BJ (cell line): Measurements from ENCODE around the gene TGFBR3L. TPM values are rescaled to one million over a fixed set of nuclear protein-coding genes. Genes with fewer than 3 reads are reported as not detected.
"Not testable (repeated sequence)": the region's sequence is repeated elsewhere in the genome, so short reads cannot be mapped to it uniquely, and the experiment has no call there.

Source experiments
- CTCF ChIA-PET: fragments of 350-600 bp; formaldehyde crosslinking; extraction: SDS; loops from one replicate; lab custom pipeline; 2021; ENCODE audit warnings: antibody characterized with exemption, inconsistent platforms; lab: Yijun Ruan, JAX
- POLR2A ChIA-PET: fragments of 300-600 bp; sonication (Branson Sonifier 250); formaldehyde crosslinking; extraction: SDS; loops from one replicate; lab custom pipeline; 2021; ENCODE audit warnings: antibody characterized with exemption; lab: Charles Lee
- DNase-seq: peaks from one replicate; pipeline ENCODE4 v3.0.0-alpha.2; 2011; ENCODE audit warnings: low read depth
- H3K27me3 ChIP-seq: 2 replicates; pipeline ENCODE4 v1.6.0; 2011; ENCODE audit warnings: low read length; ENCODE audit not compliant: control insufficient read depth, insufficient read depth
- H3K36me3 ChIP-seq: 2 replicates; pipeline ENCODE4 v1.5.1; 2011; ENCODE audit warnings: low read length; ENCODE audit not compliant: control insufficient read depth, insufficient read depth
- H3K4me3 ChIP-seq: 2 replicates; pipeline ENCODE4 v1.5.1; 2011; ENCODE audit warnings: low read depth, mild to moderate bottlenecking, control low read depth, low read length
- polyA plus RNA-seq: library from polyadenylated mRNA; depleted of rRNA; stranded (reverse); fragments of >200 nt; gene quantifications from 2 replicates; pipeline ENCODE4 v1.2.3, GENCODE V29; 2011
- TF ChIP-seq, protein P1 (sequence below): IDR thresholded peaks from 2 replicates; pipeline ENCODE4 v1.5.1; 2011; ENCODE audit warnings: low read depth, mild to moderate bottlenecking, control low read depth, inconsistent platforms, low read length, moderate library complexity; ENCODE audit not compliant: insufficient read depth

Gene TGFBR3L
- polyA plus RNA-seq, 1 experiment = 0.50 TPM

GRCh38 chr19:7953060-7953459, 38.4 kb downstream of the TGFBR3L start:
- CTCF ChIA-PET = interaction anchor here (0.9 to 2.2 kb wide), 4 partner anchors 9 to 49 kb away, joined by 3 to 11 read pairs (median 6); partner anchors contain the start of gene TIMM44
- Histone ChIP-seq H3K36me3 (no peaks in the 10 kb centered on the region), H3K4me3 (no peak overlapping the region), H3K27me3 (no peaks in the 10 kb centered on the region)
- TF ChIP-seq, protein P1, sequence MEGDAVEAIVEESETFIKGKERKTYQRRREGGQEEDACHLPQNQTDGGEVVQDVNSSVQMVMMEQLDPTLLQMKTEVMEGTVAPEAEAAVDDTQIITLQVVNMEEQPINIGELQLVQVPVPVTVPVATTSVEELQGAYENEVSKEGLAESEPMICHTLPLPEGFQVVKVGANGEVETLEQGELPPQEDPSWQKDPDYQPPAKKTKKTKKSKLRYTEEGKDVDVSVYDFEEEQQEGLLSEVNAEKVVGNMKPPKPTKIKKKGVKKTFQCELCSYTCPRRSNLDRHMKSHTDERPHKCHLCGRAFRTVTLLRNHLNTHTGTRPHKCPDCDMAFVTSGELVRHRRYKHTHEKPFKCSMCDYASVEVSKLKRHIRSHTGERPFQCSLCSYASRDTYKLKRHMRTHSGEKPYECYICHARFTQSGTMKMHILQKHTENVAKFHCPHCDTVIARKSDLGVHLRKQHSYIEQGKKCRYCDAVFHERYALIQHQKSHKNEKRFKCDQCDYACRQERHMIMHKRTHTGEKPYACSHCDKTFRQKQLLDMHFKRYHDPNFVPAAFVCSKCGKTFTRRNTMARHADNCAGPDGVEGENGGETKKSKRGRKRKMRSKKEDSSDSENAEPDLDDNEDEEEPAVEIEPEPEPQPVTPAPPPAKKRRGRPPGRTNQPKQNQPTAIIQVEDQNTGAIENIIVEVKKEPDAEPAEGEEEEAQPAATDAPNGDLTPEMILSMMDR = no peak
- no peak for DNase-seq
- POLR2A ChIA-PET = no interaction called here

- TF ChIP-seq, protein P1 = no peak
- DNase-seq = no peak
- CTCF ChIA-PET = interaction anchor here (1.5 to 2.2 kb wide), 3 partner anchors 9 to 36 kb away, joined by 3 to 11 read pairs (median 8); partner anchors contain the start of gene TIMM44
These were observed 38.9 kb downstream of the TGFBR3L start for GRCh38 chr19:7953576-7953975.

GRCh38 chr19:7955696-7956095, 41.1 kb downstream of the TGFBR3L start:
- ChIA-PET CTCF (interaction anchor here (0.6 kb wide), 1 partner anchor 304 kb away, joined by 3 read pairs; no protein-coding TSS in a partner anchor), POLR2A (no interaction called here)
- peaks cover 3% of the 10 kb centered on the region for H3K36me3 ChIP-seq
- no peak overlapping the region for H3K4me3 ChIP-seq
- TF ChIP-seq, protein P1 = no peak
- H3K27me3 ChIP-seq = no peaks in the 10 kb centered on the region
- no peak for DNase-seq

More at GRCh38 chr19:7953576-7953975, 38.9 kb downstream of the TGFBR3L start:
- H3K27me3 ChIP-seq = no peaks in the 10 kb centered on the region
- H3K4me3 ChIP-seq = no peak overlapping the region
- H3K36me3 ChIP-seq = 0 out of 2 replicates have a peak, but pooled peaks cover 2% of the 10 kb centered on the region
- POLR2A ChIA-PET = no interaction called here

DNA sequence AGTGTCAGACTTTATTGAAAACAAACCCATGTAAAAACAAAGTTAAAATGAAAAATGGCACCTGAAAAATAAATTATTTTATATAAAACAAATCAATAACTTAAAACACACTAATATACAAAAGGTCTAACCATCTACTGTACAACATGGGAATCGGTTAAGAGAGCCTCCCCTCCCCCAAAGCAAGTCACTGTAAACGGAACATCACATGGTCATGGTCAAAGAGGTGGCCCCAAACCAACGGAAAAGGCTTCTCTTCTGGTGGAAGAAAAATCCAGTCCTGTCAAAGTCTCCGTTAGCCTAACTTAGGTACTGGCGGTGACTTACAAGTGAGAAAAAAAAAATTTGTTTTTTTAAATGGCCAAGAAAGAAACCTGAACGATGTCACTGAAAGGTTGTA, 44.6 kb downstream of the TGFBR3L start:
- Histone ChIP-seq H3K4me3 (no peak overlapping the region), H3K27me3 (no peaks in the 10 kb centered on the region), H3K36me3 (peaks cover 9% of the 10 kb centered on the region)
- ChIA-PET CTCF (interaction anchor here (0.9 to 2.9 kb wide), 5 partner anchors 11 to 55 kb away, joined by 3 to 16 read pairs (median 6); partner anchors contain the start of genes MAP2K7 and TIMM44), POLR2A (no interaction called here)
- TF ChIP-seq, protein P1 = no peak
- no peak for DNase-seq

GRCh38 chr19:7961082-7961481, 46.5 kb downstream of the TGFBR3L start:
- POLR2A ChIA-PET, DNase-seq, H3K36me3 ChIP-seq, H3K4me3 ChIP-seq, H3K27me3 ChIP-seq: not testable (repeated sequence)
- CTCF ChIA-PET = interaction anchor here (1.9 to 2.9 kb wide), 2 partner anchors 9 to 17 kb away, joined by 7 to 16 read pairs; partner anchors contain the start of gene TIMM44
